Osteoblast (primary cell): ENCODE measurements around the gene LAMTOR1. TPM values are rescaled to one million over a fixed set of nuclear protein-coding genes. Genes with fewer than 3 reads are reported as not detected.

Source experiments
- DNase-seq: peaks from one replicate; pipeline ENCODE4 v3.0.0; 2011; ENCODE audit warnings: low spot score, mixed read lengths; ENCODE audit not compliant: insufficient read length; ENCODE audit errors: missing footprints
- H2AFZ ChIP-seq: 2 replicates; pipeline ENCODE4 v1.6.0; 2011; ENCODE audit warnings: mild to moderate bottlenecking, low read length
- H3K27ac ChIP-seq: 2 replicates; pipeline ENCODE4 v1.5.1; 2011; ENCODE audit warnings: mild to moderate bottlenecking, low read depth, low read length, moderate library complexity
- H3K27me3 ChIP-seq: 2 replicates; pipeline ENCODE4 v1.6.0; 2012; ENCODE audit warnings: mild to moderate bottlenecking, control low read depth, inconsistent platforms, low read length, moderate library complexity; ENCODE audit not compliant: insufficient read depth
- H3K36me3 ChIP-seq: 2 replicates; pipeline ENCODE4 v1.5.1; 2011; ENCODE audit warnings: mild to moderate bottlenecking, low read length, control low read depth, moderate library complexity; ENCODE audit not compliant: insufficient read depth
- H3K4me1 ChIP-seq: 2 replicates; pipeline ENCODE4 v1.5.1; 2011; ENCODE audit warnings: mild to moderate bottlenecking, low read length, control low read depth, moderate library complexity; ENCODE audit not compliant: insufficient read depth
- H3K4me2 ChIP-seq: 2 replicates; pipeline ENCODE4 v1.6.0; 2011; ENCODE audit warnings: mild to moderate bottlenecking, low read length; ENCODE audit not compliant: insufficient read depth
- H3K4me3 ChIP-seq: fragments of 200-600 bp; sonication (generic); 3 replicates; pipeline ENCODE4 v1.5.1; 2012; ENCODE audit warnings: mild to moderate bottlenecking, low read length, inconsistent platforms; ENCODE audit not compliant: insufficient read depth
- H3K79me2 ChIP-seq: 2 replicates; pipeline ENCODE4 v1.6.0; 2012; ENCODE audit warnings: mild to moderate bottlenecking, low read length, control low read depth, inconsistent platforms; ENCODE audit not compliant: insufficient read depth
- H3K9me3 ChIP-seq: 2 replicates; pipeline ENCODE4 v1.5.1; 2011; ENCODE audit warnings: low read depth, low read length, control low read depth
- H4K20me1 ChIP-seq: 2 replicates; pipeline ENCODE4 v1.6.0; 2012; ENCODE audit warnings: mild to moderate bottlenecking, low read length, control low read depth; ENCODE audit not compliant: insufficient read depth
- CTCF ChIP-seq: IDR thresholded peaks from 2 replicates; pipeline ENCODE4 v1.5.1; 2011; ENCODE audit warnings: mild to moderate bottlenecking, low read depth, low read length, moderate library complexity; ENCODE audit errors: extremely low read depth
- total RNA-seq: library from RNA; depleted of rRNA; stranded (reverse); fragments of >200 nt; gene quantifications from 2 replicates; pipeline ENCODE4 v1.2.3, GENCODE V29; 2012

Gene LAMTOR1
- total RNA-seq, 1 donor, result 131 TPM

- Histone ChIP-seq H3K27ac (peak overlapping the region; percentile 75), H3K27me3 (no peaks in the 10 kb centered on the region), H4K20me1 (no peaks in the 10 kb centered on the region), H3K9me3 (no peaks in the 10 kb centered on the region), H2AFZ (peak overlapping the region; percentile 83), H3K36me3 (no peaks in the 10 kb centered on the region), H3K79me2 (peaks cover 51% of the 10 kb centered on the region), H3K4me2 (peak overlapping the region; percentile 99), H3K4me1 (peaks cover 20% of the 10 kb centered on the region), H3K4me3 (peak overlapping the region; percentile 92)
- DNase-seq, result no peak
- TF ChIP-seq CTCF, result no peak
These were observed 23.2 kb downstream of the LAMTOR1 start for GRCh38 chr11:72079819-72080325.

GRCh38 chr11:72078477-72078876 is 24.6 kb downstream of the LAMTOR1 start:
- Histone ChIP-seq H3K27me3 (no peaks in the 10 kb centered on the region), H2AFZ (peak overlapping the region; percentile 83), H3K36me3 (no peaks in the 10 kb centered on the region), H3K4me1 (peaks cover 20% of the 10 kb centered on the region), H3K9me3 (no peaks in the 10 kb centered on the region), H3K27ac (peak overlapping the region; percentile 75), H4K20me1 (no peaks in the 10 kb centered on the region), H3K4me2 (peak overlapping the region; percentile 99), H3K4me3 (peak overlapping the region; percentile 92), H3K79me2 (peaks cover 62% of the 10 kb centered on the region)
- DNase-seq, result peak; percentile 79
- no peak for TF ChIP-seq CTCF

GRCh38 chr11:72075756-72076155 is 27.3 kb downstream of the LAMTOR1 start:
- H3K4me1 ChIP-seq, result peaks cover 39% of the 10 kb centered on the region
- no peak overlapping the region for H3K4me3 ChIP-seq
- no peaks in the 10 kb centered on the region for H3K36me3 ChIP-seq
- H2AFZ ChIP-seq, result no peak overlapping the region
- no peak for DNase-seq
- no peak for TF ChIP-seq CTCF
- H4K20me1 ChIP-seq, result no peaks in the 10 kb centered on the region
- peaks cover 82% of the 10 kb centered on the region for H3K79me2 ChIP-seq
- no peak overlapping the region for H3K27ac ChIP-seq
- H3K4me2 ChIP-seq, result no peak overlapping the region
- no peaks in the 10 kb centered on the region for H3K9me3 ChIP-seq
- no peaks in the 10 kb centered on the region for H3K27me3 ChIP-seq

GRCh38 chr11:72075109-72075508 is 28.0 kb downstream of the LAMTOR1 start:
- Histone ChIP-seq H3K9me3 (no peaks in the 10 kb centered on the region), H3K4me2 (no peak overlapping the region), H3K79me2 (peaks cover 89% of the 10 kb centered on the region), H4K20me1 (no peaks in the 10 kb centered on the region), H2AFZ (peak overlapping the region; percentile 25), H3K4me1 (peaks cover 46% of the 10 kb centered on the region), H3K27ac (no peak overlapping the region), H3K36me3 (no peaks in the 10 kb centered on the region), H3K4me3 (no peak overlapping the region), H3K27me3 (no peaks in the 10 kb centered on the region)
- DNase-seq, result no peak
- peak; percentile 14 for TF ChIP-seq CTCF
